ENCODE results near the gene PPL.

The PPL gene

DNA sequence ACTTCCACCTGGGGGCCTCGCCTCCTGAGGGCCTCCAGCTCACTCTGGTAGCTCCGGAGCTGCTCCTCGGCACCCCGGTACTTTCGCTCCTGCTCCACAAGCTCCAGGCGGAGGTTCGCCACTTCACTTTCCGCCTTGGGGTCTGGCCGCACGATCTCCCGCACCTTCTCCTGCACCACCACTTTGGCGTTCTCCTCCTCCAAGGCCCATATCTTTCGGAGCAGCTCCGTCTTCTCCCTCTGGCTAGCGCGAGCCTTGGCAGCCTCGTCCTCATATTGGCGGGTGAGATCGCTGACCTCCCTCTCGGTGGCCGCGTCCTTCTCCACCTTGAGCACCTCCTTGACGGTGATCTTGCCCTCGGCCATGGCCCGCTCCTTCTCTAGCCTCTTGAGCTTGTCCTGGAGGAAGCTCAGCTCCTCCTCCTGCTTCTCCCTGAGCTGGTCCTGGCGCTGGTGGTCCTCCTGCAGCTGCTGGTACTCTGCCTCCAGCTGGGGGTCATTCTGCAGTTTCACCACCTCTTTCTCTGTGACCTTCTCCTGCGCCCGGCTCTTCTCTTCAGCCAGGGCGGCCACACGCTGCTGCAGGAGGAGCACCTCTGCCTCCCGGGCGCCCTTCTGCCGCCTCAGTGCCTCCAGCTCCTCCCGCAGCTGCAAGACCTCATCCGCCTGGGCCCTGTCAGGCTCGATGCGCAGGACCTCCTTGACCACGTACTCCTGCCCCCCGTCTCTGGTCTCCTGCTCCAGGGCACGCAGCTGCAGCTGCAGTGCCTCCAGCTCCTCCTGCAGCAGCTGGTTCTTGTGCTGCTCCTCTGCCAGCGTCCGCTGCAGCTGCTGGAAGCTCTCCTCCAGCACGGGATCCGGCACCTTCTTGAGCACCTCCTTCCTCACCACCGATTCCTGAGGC, 51.7 kb downstream of the PPL start:
- no peak for DNase-seq (ENCODE audit: low read depth)

DNA sequence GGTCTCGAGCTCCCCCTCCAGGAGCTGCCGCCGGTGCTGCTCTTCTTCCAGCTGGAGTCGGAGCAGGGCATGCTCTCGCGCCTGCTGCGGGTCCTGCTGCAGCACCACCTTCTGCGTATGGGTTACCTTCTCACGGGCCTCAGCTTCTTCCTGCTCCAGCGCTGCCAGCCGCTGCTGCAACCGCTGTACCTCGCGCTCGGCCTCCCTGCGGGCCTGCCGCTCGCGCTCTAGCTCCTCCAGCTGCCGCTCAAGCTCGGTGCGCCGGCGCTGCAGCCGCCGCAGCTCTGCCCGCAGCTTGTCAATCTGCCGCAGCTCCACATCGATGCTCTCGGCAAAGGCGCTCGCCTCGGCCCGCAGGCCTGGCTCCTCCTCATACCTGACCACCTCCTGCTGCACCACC, 52.7 kb downstream of the PPL start:
- no peak for DNase-seq (ENCODE audit: low read depth)

DNA sequence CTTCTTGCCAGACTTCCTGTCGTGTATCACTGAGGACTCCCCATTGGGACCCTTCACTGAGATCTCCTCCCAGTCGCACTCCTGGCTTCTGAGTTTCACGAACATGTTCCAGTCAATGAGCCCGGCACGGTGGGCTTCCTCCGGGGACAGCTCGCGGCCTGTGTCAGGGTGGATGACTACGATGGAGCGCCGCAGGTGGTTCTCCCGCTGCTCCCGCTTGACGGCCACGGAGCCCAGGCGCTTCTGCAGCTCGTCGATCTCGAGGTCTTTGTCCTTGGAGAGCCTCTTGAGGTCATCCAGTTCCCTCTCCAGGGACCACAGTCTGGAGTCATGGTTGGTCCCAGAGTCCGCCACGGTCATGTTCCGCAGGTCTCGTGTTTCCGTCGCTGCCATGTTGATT, 53.4 kb downstream of the PPL start:
- DNase-seq (ENCODE audit: low read depth): no peak

DNA sequence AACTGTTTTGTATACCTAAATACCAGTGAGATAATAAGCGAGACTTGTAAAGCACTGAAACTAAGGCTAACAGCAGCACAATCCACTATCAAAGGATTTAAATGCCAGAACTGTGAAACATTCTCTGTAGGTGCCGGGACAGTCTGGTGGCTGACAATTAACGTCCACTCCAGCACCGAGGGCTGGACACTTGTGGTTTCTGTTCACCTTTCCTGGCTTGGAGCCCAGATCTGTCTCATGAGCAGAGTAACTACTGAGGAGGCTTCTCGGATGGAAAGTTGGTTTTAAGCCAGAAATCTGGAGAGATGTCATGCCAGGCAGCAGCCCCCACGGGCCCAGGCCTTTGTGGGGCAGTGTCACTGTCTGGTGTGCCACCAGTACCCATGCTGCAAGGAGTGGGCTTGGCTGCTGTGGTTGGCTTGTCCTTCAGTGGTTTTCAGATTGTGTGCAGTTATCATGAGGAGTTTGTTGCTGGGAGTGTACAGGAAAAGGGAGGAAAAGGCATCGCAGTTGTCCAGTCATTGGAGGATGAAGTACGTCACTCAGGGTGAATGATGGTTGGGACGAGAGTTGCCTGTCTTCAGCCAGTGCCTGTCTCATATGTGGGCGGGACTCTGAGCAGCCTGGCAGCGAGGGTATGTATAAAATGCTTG, 54.2 kb downstream of the PPL start:
- no peak for DNase-seq (ENCODE audit: low read depth)

DNA sequence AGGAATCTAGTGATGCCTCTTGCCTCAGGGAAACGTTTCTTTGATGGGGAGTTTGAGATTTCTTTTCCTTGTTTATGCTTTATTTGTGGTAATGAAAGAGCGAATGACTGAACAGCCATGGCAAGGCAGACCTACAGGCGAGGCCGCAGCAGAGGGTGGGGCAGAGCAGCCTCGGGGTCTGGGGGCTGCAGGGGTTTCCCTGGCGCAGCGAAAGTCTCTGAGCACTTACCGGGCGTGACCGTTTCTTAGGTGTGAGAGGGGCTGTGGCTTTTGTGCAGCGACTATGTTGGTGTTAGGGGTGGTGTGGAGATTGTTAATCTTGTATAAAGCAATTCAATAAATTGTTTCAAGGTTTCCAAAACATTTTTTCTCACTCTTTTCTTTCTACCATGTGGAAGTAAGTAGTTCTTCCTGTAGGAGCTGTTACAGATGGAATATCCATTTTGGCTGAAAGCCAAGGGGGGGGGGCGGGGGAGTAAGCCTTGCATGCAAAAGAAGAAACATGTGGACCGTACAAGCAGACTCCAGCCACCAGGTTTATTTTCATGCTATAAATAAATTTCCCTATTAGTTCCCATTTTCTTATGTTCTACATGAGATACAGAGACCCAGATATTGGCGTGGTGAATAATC, 54.8 kb downstream of the PPL start:
- no peak for DNase-seq (ENCODE audit: low read depth)

DNA sequence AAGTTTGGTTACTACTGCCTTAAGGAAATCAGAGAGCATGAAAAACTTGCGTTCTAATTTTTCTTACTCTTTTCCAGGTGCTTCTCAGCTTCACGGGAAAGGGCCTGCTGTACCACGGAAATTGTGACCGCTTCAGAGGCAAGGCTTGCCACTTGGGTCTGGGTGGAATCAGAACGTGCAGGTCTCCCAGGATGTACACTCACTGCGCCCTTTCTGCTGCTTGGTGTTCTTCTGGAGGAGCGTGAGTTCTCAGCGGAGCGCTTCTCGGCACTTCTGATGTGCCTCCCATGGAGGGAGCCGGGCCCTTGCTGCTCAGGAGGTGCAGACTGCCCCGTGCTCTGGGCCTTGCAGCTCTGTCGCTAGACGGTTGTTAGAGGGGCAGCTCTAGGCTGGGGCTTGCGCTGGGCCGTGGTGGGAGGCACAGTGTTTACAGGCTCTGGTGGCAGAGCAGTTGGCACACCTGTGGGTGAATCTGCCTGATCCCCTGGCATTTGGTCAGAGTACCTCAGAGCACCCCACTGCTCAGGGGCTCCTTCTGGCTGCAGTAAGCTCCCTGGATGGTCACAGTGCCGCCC, 56.9 kb downstream of the PPL start:
- DNase-seq (ENCODE audit: low read depth): no peak

DNA sequence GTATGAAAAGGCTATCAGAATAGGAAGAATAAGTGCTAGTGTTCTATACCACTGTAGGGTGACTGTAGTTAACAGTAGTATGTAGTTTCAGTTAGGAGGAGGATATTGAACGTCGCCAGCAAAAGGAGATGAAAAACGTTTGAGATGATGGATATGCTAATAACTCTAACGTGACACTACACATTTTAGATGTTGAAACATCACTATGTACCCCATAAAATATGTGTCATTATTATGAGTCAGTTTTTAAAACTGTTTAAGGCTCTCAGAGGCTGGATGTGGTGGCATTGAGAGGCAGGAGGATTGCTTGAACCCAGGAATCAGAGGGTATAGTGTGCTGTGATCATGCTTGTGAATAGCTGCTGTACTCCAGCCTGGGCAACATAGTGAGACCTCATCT, 57.9 kb downstream of the PPL start:
- DNase-seq (ENCODE audit: low read depth): no peak

DNA sequence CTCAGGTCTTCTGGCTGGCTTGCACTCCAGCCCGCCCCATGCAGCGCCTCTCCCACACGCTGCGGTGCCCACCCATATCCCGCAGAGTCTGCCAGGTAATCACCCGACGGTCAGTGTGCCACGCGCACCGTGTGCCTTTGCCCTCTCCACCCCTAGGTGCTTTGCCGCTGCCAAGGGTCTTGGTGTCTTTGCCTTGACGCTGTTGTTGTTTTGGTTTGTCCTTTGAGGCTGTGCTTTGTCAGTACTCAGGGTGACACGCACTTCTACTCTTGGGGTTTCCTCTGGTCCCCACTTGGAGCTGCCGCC, 59.6 kb downstream of the PPL start:
- DNase-seq (ENCODE audit: low read depth): no peak

DNA sequence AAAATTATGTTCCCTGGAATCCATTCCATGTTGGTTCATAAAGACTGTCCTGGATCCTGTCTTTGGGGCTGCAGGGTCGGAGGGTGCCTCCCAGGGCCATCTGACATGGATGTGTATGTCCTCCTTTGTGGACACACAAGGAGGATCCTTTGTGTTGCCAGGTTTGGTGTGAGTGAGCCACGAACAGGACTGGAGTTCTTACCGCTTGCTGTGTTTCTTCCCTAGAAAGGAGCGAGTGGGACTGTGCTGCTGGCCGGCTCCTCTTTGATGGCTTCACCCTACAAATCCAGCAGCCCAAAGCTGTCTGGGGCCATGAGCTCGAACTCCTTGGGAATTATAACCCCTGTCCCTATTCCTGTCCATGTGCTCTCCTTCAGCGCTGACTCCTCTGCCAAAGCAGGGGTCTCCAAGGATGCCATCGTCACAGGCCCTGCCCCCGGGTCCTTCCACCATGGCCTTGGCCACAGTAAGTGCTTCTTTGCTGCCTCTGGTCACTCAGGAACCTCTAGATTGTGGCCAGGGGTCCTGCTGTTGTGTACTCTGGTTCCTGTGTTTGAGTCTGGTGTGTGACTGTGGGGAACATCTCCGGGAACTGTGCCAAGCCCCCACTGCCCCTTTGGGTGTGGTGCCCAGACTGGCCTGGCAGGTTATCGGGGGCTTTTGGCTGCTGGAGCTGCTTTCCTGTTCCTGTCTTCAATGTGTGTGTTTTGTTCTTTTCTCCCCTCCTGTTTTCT, 60.1 kb downstream of the PPL start:
- no peak for DNase-seq (ENCODE audit: low read depth)

DNA sequence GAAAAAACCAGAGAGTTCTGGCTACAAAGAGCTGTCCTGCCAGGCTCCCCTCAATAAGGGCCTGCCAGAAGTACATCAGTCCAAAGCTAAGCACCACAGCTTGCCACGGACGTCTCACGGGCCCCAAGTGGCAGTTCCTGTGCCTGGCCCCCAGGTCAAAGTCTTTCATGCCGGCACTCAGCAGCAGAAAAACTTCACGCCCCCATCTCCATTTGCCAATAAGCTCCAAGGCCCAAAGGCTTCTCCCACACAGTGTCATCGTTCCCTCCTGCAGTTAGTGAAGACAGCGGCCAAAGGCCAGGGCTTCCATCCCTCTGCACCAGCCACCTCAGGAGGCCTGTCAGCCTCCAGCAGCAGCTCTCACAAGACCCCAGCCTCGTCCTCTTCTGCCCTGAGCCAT, 62.3 kb downstream of the PPL start:
- DNase-seq (ENCODE audit: low read depth): no peak

DNA sequence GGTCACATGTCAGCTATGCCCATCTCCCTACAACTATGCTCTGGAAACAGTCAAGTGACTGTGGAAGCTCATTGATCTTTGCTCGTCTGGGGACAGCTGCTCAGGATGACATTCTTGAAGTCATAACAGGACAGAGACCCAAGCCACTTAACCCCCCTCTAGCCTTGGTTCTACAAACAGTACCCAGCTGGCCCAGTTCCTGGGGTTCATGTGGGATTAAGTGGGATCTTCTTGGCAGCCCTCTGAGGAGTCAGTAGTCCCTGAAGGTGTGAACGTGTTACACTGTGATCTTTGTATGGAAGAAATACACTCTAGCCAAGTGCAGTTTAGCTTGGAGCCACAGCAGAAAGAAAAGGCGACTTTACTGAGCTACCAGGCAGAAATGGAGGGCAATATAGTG, 63.9 kb downstream of the PPL start:
- no peak for DNase-seq (ENCODE audit: low read depth)

DNA sequence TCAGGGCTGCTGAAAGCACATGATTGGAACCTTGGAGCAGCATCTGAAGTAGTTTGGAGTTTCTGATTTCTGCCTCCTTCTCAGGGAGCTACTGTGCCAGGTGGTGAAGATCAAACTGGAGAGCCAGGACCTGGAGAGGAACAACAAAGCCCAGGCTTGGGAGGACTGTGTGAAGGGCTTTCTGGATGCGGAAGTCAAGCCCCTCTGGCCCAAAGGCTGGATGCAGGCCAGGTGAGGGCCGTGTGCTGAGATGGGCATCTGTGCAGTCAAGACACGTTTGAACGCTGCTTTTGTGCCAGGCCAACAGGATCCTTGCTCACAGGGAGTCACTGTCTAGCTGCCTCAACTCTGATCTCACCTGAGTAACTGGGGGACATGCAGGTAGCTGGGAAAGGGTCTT, 65.9 kb downstream of the PPL start:
- no peak for DNase-seq (ENCODE audit: low read depth)

DNA sequence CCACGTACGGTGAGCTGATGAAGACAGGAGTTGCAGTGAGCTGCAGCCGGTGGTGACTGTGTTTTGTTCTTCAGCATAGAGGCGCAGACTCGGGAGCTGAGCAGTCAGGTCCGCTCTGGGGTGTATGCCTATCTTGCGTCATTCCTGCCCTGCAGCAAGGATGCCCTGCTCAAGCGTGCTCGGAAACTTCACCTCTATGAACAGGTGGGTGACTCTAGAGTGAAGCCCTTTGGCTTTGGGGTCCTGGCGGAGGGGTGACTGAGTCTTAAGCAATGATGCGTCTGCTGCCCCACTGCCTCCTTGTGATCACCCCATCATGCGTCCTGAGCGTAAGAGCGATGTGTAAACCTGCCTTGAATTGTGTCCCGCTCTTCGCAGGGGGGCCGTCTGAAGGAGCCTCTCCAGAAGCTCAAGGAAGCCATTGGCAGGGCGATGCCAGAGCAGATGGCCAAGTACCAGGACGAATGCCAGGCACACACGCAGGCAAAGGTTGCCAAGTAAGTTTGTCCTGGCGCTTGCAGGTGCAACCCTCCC, 66.7 kb downstream of the PPL start:
- no peak for DNase-seq (ENCODE audit: low read depth)

DNA sequence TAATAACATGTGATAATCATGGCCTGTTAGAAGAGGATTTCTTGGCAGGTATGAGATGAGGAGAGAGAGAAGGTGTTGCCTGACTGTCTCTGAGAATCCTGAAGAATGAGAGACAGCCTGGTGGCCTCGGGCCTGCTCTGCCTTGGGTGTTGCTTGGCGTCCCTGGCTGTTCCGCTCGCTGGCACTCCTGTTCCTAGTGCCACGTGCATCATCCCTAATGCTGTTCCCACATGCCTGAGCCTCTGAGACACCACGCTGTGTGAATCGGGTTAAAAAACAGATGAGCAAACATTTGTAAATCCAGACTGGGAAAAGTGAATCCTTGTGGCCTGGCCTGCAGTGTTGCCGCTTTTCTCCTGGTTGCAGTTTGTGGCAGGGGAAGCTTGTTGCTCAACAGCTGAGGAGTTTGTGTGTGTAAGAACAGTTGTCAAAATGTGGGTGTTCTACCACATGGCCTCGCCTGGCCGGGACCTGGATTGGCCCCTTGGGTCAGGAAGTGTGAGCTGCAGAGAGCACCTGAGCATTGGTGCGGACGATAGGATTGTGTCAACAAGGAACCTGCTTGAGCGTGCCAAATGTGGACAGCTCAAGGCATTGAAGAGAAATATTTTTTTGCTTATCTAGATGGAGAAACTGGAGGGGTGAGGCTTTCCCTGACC, 67.7 kb downstream of the PPL start:
- DNase-seq (ENCODE audit: low read depth): no peak

DNA sequence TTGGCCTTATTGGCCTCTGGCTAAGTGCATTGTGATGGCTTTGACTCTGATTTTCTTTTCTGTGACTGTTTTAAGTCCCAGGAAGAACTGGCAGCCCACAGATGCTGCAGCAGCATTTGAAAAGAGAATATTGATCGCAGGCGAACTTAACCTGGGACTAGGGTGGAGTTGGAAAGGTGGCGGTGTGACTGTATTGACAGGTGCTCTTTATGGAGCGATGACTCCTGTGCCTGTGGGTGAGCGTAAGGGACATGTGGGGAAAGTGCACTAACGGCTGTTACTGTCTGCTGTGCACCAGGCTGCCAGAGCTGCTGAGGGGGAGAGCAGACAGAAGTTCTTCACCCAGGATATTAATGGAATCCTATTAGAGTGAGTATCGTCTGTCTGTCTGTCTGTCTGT, 68.4 kb downstream of the PPL start:
- DNase-seq (ENCODE audit: low read depth): no peak

DNA sequence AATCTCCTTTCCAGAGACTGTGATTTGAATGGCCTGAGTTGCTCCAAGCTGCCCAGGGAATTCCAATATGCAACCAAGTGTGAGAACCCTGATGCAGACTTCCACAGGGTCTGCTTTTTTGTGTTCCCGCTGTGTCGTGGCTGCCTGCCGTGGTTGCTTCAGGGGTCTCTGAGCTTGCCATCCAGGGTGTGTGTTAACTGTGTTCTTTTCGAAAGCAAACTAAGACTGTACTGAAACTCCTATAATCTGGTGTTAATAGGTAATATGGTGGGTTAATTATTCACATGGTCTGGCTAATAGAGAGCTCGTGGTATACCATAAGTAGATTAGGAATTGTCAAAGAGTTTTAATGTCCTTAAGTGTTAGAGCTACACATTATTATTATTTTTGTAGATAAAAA, 68.9 kb downstream of the PPL start:
- DNase-seq (ENCODE audit: low read depth): no peak

DNA sequence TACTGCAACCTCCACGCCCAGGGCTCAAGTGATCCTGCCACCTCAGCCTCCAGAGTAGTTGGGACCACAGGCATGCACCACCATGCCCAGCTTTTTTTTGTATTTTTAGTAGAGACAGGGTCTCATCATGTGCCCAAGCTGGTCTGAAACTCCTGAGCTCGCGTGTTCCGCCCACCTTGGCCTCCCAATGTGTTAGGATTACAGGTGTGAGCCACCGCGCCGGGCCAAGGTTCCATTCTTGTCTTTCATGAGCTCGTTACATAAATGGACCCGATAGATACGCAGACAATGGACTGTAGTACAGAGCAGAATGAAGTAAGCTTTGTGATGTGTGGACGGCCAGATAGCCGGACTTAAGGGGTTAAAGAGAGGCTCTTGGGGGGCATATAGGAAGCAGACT, 70.4 kb downstream of the PPL start:
- DNase-seq (ENCODE audit: low read depth): no peak

DNA sequence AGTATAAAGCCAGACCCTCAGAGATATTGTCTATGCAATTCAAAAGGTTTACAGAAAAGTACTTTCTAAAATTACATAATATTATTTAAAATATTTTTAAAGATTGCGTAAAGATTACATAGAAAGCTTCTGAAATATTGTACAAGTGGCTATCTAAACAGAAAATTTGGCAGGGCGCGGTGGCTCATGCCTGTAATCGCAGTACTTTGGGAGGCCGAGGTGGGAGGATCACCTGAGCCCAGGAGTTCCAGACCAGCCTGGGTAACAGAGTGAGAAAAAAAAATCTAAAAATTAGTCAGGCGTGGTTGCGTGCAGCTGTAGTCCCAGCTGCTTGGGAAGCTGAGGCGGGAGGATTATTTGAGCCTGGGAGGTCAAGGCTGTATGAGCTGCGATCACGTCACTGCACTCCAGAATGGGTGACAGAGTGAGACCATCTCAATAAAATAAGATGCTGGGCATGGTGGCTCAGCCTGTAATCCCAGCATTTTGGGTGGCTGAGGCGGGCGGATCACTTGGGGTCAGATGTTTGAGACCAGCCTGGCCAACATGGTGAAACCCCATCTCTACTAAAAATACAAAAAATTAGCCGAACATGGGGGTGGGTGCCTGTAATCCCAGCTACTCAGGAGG, 71.6 kb downstream of the PPL start:
- DNase-seq (ENCODE audit: low read depth): no peak

DNA sequence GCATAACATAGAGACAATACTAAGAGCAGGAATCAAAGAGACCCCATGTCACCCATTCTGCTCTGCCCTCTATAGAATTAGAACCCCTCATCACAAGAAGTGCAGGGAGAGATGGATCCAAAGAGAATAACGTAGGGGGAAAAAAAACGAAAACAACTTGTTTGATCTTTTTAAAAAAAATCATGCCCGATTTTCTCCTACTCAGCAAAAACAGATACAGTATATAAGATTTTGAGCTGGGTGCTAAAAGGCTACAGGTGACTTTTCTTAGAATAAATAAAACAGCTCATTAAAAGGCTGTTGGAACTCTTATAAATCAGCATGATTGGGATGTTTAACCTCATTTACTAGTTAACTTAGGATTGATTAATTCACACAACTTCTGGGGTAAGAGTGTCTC, 72.2 kb downstream of the PPL start:
- DNase-seq (ENCODE audit: low read depth): no peak

DNA sequence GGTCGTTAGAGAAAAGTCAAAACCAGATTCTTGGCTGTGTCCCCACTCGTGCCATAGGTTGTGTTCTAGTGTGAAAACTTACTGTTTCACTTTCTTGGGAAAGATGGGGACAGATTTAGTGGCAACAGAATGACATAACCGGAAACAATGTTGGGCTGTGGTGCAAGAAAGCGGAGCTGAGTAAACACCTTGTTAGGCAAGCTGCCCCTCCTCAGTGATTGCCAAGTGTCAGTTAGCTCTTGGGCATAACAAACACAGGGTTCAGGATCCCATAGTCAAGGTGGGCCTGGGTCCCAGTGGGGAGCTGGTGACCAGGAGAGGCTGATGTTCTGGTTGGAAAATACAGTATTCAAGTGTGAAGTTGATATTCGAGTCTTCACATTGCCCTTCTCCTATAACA, 74.3 kb downstream of the PPL start:
- no peak for DNase-seq (ENCODE audit: low read depth)

DNA sequence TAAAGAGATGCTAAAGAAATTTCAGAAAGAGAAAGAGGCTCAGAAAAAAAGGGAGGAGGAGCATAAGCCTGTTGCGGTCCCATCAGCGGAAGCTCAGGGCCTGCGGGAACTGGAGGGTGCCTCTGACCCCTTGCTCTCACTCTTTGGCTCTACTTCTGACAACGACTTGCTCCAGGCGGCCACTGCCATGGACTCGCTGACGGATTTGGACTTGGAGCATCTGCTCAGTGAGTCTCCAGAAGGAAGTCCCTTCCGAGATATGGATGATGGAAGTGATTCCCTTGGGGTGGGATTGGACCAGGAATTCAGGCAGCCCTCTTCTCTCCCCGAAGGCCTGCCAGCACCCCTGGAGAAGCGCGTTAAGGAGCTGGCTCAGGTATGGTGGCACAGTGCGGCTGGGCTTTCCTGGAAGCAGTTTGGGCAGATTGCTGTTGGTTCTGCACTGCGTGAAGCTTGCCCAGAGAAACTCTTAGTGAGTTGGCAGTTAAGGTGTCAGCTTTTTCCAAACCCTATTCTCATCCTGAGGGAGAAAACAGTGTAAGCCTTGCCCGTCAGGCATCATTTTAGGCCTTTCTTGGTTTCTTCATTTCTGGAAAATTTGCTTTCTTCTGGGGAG, 76.1 kb downstream of the PPL start:
- DNase-seq (ENCODE audit: low read depth): no peak
